Small intestine (tissue), 16 donors: ENCODE measurements around the gene SLC9A9. TPM values are rescaled to one million over a fixed set of nuclear protein-coding genes. Genes with fewer than 3 reads are reported as not detected.
A peak's percentile ranks its signal among the peaks of the same experiment; 100 is the strongest.

Source experiments
- DNase-seq, 2 donors: peaks; one replicate each; pipeline versions ENCODE4 v3.0.0 to v3.0.0-alpha.2; 2013
- FAIRE-seq: peaks from 2 replicates; lab custom pipeline; 2012; peaks lifted over from hg19 to GRCh38; lab: Jason Lieb, UNC
- H3K27ac ChIP-seq, 3 donors: one replicate each; pipeline ENCODE4 v1.5.1; 2013; ENCODE audit warnings: low read length in 2 of 3, mild to moderate bottlenecking in 2 of 3, control low read depth in 1 of 3, inconsistent platforms in 1 of 3, low read depth in 1 of 3, moderate library complexity in 1 of 3
- H3K27me3 ChIP-seq, 3 donors: one replicate each; pipeline ENCODE4 v1.6.1; 2013; ENCODE audit warnings: low read length in 3 of 3, inconsistent platforms in 1 of 3; ENCODE audit not compliant: control insufficient read depth in 3 of 3, insufficient read depth in 3 of 3
- H3K36me3 ChIP-seq, 3 donors: one replicate each; pipeline ENCODE4 v1.6.1; 2013; ENCODE audit warnings: low read length in 3 of 3, inconsistent platforms in 1 of 3, low read depth in 1 of 3, mild to moderate bottlenecking in 1 of 3, moderate library complexity in 1 of 3; ENCODE audit not compliant: control insufficient read depth in 3 of 3, insufficient read depth in 2 of 3
- H3K4me1 ChIP-seq, 3 donors: one replicate each; pipeline ENCODE4 v1.6.1; 2013; ENCODE audit warnings: low read length in 2 of 3, inconsistent platforms in 1 of 3, low read depth in 1 of 3, mild to moderate bottlenecking in 1 of 3, moderate library complexity in 1 of 3; ENCODE audit not compliant: control insufficient read depth in 3 of 3, insufficient read depth in 2 of 3
- H3K4me3 ChIP-seq, 3 donors: one replicate each; pipeline ENCODE4 v1.5.1; 2013; ENCODE audit warnings: low read length in 3 of 3, control low read depth in 1 of 3, inconsistent platforms in 1 of 3, low read depth in 1 of 3, mild to moderate bottlenecking in 1 of 3, moderate library complexity in 1 of 3
- H3K9me3 ChIP-seq, 2 donors: one replicate each; pipeline ENCODE4 v1.6.1; 2013; ENCODE audit warnings: low read depth in 1 of 2, low read length in 1 of 2; ENCODE audit not compliant: control insufficient read depth in 2 of 2, insufficient read depth in 1 of 2
- WGBS, 3 donors: extraction: QIAGEN DNeasy Blood & Tissue Kit; methylation state at CpG; one replicate each; pipeline ENCODE4 v1.1.7; 2013; 5-methylcytosine and 5-hydroxymethylcytosine counted together
- long read RNA-seq, 10 donors: transcript quantifications; one replicate each; lab custom pipeline, GENCODE V29; 2026
- polyA plus RNA-seq, 4 donors: library from polyadenylated mRNA; stranded (reverse) in 3 of 4; unstranded in 1 of 4; fragments of 200-250 nt in 3 of 4; fragments of 120-200 nt in 1 of 4; gene quantifications; one replicate each; pipeline versions ENCODE4 v1.2.1 to v1.2.3, GENCODE V29; 2013
- donor health status: healthy with polysubstance abuse.
- donor health status: control.
- donor health status: control.
- donor health status: Bipolar disorder and iron deficiency.
- donor health status: healthy.

SLC9A9 gene
- polyA plus RNA-seq: 1 to 10 TPM in 3 of 4 donors, not detected in 1; 1.4 to 4.6 (median 4.1) TPM
- long read RNA-seq, donor 1: 0 reads
- long read RNA-seq, donor 2: 0 reads
- long read RNA-seq, donor 3: 0 reads
- long read RNA-seq, donor 4: 0 reads
- long read RNA-seq, donor 5, partial matches to known transcripts: 0 of 1 reads
- long read RNA-seq, donor 5, other reads (novel, unspliced or antisense): 0 of 1 reads
- long read RNA-seq, donor 6: 0 reads
- long read RNA-seq, donor 7: 0 reads
- long read RNA-seq, donor 8: 0 reads
- long read RNA-seq, donor 9: 0 reads
- long read RNA-seq, donor 10, partial matches to known transcripts: 0 of 3 reads
- long read RNA-seq, donor 10, other reads (novel, unspliced or antisense): 0 of 3 reads

GRCh38 chr3:143847787-143848631 is at the start of gene SLC9A9:
TSS of gene SLC9A9 (minus strand) at chr3:143848468. CDS start at chr3:143848322, 146 bp downstream.
- Histone ChIP-seq H3K27me3 (no peaks in the 10 kb centered on the region), H3K27ac (peak within 1 kb of the TSS in 2 of 3 donors; percentile 44 to 65), H3K9me3 (no peaks in the 10 kb centered on the region), H3K4me3 (peak within 1 kb of the TSS; percentile 36 to 60 (median 48)), H3K4me1 (no peaks in the 10 kb centered on the region), H3K36me3 (no peaks in the 10 kb centered on the region)
- FAIRE-seq: no peak
- WGBS, 3 donors: 5 to 19% (median 13%) methylated on average over 15 of the region's 15 CpGs
- DNase-seq: peak; percentile 9 to 21

GRCh38 chr3:143897576-143898295 is 49.5 kb upstream of the SLC9A9 start:
- Histone ChIP-seq H3K4me3 (no peak overlapping the region), H3K36me3 (no peaks in the 10 kb centered on the region), H3K27me3 (no peaks in the 10 kb centered on the region), H3K9me3 (no peaks in the 10 kb centered on the region), H3K4me1 (peaks cover 0 to 6% (median 0%) of the 10 kb centered on the region in 3 donors), H3K27ac (no peak overlapping the region)
- no peak for FAIRE-seq
- DNase-seq: peak in 1 of 2 donors; percentile 65
- WGBS, 3 donors: 19 to 39% (median 33%) methylated on average over 7 of the region's 7 CpGs

- no peak for FAIRE-seq
- no peaks in the 10 kb centered on the region for H3K36me3 ChIP-seq
These were observed 48.2 kb upstream of the SLC9A9 start for GRCh38 chr3:143896486-143896885.

GRCh38 chr3:143895805-143896204 is 47.5 kb upstream of the SLC9A9 start:
- Histone ChIP-seq H3K9me3 (no peaks in the 10 kb centered on the region), H3K4me3 (no peak overlapping the region), H3K27me3 (no peaks in the 10 kb centered on the region), H3K27ac (no peak overlapping the region), H3K36me3 (no peaks in the 10 kb centered on the region), H3K4me1 (peaks cover 0 to 6% (median 0%) of the 10 kb centered on the region in 3 donors)
- FAIRE-seq: no peak
- WGBS, 3 donors: 81 to 100% (median 81%) methylated on average over 1 of the region's 1 CpG
- no peak for DNase-seq

More at GRCh38 chr3:143896486-143896885, 48.2 kb upstream of the SLC9A9 start:
- Histone ChIP-seq H3K4me3 (no peak overlapping the region), H3K27me3 (no peaks in the 10 kb centered on the region), H3K9me3 (no peaks in the 10 kb centered on the region), H3K27ac (no peak overlapping the region), H3K4me1 (peaks cover 0 to 6% (median 0%) of the 10 kb centered on the region in 3 donors)
- WGBS, 3 donors: 76 to 89% (median 86%) methylated on average over 4 of the region's 4 CpGs
- DNase-seq: no peak

GRCh38 chr3:143888846-143889245 is 40.6 kb upstream of the SLC9A9 start:
- FAIRE-seq: no peak
- no peak overlapping the region for H3K27ac ChIP-seq
- no peaks in the 10 kb centered on the region for H3K27me3 ChIP-seq
- DNase-seq: no peak
- H3K36me3 ChIP-seq: no peaks in the 10 kb centered on the region
- WGBS, 3 donors: 71 to 80% (median 77%) methylated on average over 2 of the region's 2 CpGs
- H3K4me1 ChIP-seq: no peaks in the 10 kb centered on the region
- H3K9me3 ChIP-seq: no peaks in the 10 kb centered on the region
- no peak overlapping the region for H3K4me3 ChIP-seq

GRCh38 chr3:143888166-143888565 is 39.9 kb upstream of the SLC9A9 start:
- no peak overlapping the region for H3K27ac ChIP-seq
- FAIRE-seq (no peak), DNase-seq (no peak)
- H3K4me1 ChIP-seq: no peaks in the 10 kb centered on the region
- no peaks in the 10 kb centered on the region for H3K27me3 ChIP-seq
- no peaks in the 10 kb centered on the region for H3K9me3 ChIP-seq
- 63 to 76% (median 64%) methylated on average over 2 of the region's 2 CpGs for WGBS, 3 donors
- no peaks in the 10 kb centered on the region for H3K36me3 ChIP-seq
- no peak overlapping the region for H3K4me3 ChIP-seq

- Histone ChIP-seq H3K27ac (no peak overlapping the region), H3K4me1 (no peaks in the 10 kb centered on the region), H3K9me3 (no peaks in the 10 kb centered on the region), H3K36me3 (no peaks in the 10 kb centered on the region), H3K27me3 (no peaks in the 10 kb centered on the region), H3K4me3 (no peak overlapping the region)
- WGBS, 3 donors: 90 to 96% (median 90%) methylated on average over 1 of the region's 1 CpG
- FAIRE-seq (no peak), DNase-seq (peak; percentile 32 to 39)
These were observed 37.6 kb upstream of the SLC9A9 start for GRCh38 chr3:143885780-143886427.
